DMS53 (cell line): Measurements from ENCODE around the gene PTPN18.
A peak's percentile ranks its signal among the peaks of the same experiment; 100 is the strongest.
"Not testable (repeated sequence)": the region's sequence is repeated elsewhere in the genome, so short reads cannot be mapped to it uniquely, and the experiment has no call there.

Source experiments
- DNase-seq: peaks from one replicate; lab custom pipeline; 2025; lab: John Stamatoyannopoulos, UW

PTPN18 gene, protein sequence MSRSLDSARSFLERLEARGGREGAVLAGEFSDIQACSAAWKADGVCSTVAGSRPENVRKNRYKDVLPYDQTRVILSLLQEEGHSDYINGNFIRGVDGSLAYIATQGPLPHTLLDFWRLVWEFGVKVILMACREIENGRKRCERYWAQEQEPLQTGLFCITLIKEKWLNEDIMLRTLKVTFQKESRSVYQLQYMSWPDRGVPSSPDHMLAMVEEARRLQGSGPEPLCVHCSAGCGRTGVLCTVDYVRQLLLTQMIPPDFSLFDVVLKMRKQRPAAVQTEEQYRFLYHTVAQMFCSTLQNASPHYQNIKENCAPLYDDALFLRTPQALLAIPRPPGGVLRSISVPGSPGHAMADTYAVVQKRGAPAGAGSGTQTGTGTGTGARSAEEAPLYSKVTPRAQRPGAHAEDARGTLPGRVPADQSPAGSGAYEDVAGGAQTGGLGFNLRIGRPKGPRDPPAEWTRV

DNA sequence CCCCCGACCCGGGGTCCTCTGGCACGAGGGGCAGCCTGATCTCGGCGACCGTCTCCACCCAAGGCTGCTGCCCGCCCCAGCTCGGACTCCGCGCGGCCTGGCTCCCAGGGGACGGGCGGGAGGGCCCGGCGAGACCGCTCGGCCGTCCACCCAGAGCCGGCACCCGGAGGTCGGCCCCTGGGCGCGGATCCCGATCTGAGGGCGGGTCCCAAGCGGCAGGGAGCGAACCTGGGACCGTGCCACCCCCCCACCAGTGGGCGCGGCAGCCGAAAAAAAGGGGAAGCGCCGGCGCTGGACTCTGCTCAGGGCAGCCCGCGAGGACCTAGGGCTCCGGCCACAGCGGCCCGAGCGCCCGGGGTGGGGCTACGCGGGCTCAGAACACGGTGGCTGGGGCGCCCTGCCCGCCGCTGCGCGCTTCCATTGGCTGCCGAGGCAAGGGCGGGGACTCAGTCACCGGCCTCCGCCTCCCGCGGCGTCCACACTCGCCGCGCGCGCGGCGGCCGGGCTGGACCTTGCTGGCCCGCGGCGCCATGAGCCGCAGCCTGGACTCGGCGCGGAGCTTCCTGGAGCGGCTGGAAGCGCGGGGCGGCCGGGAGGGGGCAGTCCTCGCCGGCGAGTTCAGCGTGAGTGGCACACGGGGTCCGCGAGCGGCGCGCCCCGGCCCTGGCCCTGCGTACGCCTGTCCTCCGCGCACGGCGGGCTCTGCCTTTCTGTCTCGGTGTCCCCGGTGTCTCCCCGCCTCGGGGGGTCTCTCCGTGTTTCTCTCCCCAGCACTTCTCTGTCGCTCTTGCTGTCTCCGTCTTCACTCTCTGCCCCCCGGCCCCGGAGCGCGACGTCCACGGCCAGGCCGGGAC is at the start of gene PTPN18:
PTPN18 (plus strand) TSS at position 479 of the 854 bp plus-strand sequence; CDS start at position 531, 52 bp downstream.
- peak; percentile 86 for DNase-seq

DNA sequence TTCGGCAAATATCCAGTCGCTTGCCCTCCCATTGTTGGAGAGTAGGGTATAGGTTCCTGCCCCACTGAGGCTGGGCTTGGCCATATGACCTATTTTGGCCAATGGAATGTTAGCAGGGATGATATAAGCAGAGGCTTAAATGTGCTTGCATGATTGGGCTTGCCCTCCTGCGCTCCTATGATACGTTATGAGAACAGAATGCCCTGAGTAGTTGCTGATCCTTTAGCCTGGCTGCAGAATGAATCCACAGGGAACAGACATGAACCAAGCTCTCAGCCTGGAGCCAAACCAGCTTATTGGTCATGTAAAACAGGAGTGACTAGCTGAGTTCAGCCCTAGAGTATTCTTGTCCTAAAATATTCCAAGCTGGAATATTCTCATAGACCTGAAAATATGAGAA is 48.0 kb upstream of the PTPN18 start:
- DNase-seq, result no peak

DNA sequence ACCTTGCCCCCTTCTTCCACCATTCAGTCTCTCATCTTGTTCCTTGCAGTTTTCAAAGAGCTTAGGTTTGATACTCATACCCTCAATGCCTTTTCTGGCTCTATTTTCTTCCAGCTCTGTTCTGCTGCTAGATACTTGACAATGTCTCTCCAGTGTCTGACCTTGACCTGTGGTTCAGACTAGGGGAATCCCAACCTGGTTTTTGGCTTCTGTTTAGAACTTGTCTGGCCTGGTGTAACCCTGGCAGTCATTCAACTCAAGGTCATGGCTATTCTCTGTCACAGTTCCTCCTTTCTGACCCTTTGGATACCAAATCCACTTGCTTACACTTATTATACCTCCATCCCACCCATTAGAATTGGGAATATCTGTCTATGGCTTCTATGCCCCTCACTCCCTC is 45.0 kb upstream of the PTPN18 start:
- no peak for DNase-seq

DNA sequence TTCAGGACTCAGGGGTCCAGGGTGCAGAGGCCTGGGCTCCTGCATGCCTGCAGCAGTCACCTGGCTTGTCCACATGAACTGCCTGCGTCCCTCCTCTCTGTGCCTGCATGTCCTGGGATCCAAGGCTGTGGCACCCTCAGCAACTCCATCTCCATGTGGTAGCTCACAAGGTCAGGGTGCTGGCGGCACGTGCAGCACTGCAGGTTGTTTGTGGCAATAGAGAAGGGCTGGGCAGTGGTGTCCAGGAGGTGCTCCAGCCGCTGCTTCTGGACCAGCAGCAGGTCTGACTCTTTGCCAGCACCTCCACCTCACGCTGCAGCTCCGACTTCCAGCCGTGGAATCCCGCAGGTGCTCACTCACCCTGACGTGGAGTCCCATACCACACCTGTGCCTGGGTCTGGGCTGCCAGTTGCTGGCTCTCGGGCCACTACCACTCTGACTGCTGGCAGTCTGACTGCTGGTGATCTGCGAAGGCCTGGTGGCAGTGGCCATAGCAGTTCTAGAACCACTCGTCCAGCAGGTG is 42.0 kb upstream of the PTPN18 start:
- no peak for DNase-seq

DNA sequence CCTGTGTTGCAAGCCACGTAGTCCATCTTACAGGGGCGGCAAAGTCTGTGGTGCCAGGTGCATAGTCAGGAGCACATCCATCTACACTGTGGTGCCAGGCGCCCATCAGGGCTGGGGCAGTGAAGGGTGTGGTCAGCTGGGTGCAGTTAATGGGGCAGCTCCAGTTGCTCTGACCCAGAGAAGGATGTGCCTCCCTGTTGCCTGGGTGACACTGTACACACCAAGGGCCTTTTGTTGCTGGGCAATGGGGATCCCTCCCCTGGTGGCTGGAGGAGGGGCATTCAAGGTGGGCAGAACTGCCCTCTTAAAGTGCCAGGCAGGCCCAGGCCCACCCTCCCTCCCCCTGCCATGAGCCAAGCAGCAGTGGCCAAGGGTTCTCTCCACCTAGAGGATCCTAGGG is 41.5 kb upstream of the PTPN18 start:
- no peak for DNase-seq

DNA sequence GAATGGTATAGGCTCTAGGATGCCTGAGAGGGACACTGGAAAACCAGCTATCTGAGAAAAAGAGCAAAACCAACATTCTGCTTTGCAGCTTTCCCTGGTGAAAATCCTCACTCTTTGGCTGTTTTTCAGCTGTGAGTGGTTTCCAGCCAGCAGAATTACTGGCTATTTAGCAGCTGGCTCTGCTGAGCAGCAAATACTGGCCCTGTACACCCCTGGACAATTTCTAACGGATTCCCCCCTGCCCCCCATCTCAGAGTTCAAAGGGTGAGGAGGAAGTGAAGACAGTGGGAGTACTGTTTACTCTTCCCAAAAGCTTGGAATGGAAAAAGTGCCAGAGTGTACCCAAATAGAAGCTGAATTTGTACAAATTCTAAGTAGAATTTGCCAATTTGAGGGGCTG is 39.3 kb upstream of the PTPN18 start:
- no peak for DNase-seq

DNA sequence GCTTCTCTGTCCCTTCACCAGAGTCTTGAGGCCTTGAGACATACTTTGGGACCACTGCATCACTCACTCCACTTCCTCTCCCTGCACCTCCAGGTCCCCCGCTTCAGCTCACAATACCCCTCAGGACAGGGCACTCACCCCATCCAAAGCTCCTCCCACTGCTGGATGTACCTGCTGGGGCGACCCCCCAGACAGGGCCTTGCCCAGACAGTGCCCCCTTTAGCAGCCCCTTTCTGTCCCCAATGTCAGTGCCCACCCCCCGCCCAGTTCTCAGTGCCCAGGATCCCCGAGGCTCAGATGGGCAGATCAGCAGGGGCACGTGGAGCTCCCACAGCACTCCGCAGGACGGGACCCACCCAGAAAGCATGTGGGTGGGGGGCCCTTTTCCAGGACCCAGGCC is 37.0 kb upstream of the PTPN18 start:
- no peak for DNase-seq

DNA sequence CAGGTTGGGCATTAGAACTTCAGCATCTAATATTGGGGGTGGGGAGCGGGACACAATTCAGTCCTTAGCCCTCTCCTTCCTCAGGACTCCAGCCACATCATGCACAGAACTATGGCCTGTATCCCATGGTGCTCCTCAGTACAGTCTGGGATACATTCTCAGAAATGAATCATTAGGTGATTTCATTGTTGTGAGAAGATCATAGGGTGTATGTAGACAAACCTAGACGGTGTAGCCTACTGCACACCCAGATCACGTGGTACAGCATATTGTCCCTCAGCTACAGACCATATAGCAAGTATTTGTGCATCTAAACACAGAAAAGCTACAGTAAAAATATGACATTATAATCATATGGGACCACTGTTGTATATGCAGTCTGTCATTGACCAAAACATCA is 36.3 kb upstream of the PTPN18 start:
- no peak for DNase-seq

DNA sequence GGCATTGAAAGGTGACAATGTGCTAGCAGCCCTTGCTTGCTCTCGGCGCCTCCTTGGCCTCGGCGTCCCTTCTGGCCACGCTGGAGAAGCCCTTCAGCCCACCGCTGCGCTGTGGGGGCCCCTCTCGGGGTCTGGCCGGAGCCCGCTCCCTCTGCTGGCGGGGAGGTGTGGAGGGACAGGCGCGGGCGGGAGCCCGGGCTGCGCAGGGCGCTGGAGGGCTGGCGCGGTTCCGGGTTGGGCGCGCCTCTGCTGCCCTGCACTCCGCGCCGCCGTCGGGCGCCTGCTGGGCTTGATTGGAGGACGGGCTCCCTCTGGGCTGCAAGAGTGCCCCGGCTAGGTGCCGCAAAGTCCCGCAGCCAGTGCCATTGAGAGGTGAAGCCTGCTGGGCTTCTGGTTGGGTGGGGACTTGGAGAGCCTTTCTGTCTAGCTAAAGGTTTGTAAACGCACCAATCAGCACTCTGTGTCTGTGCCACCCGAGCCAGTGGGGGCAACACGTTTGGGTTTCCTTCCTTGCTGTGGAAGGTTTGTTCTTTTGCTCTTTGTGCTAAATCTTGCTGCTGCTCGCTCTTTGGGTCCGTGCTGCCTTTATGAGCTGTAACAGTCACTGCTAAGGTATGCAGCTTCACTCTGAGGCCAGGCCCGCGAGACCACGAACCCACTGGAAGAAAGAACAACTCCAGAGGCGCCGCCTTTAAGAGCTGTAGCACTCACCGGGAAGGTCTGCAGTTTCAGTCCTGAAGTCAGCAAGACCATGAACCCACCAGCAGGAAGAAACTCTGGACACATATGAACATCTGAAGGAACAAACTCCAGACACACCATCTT is 27.9 kb upstream of the PTPN18 start:
- DNase-seq, result no peak

DNA sequence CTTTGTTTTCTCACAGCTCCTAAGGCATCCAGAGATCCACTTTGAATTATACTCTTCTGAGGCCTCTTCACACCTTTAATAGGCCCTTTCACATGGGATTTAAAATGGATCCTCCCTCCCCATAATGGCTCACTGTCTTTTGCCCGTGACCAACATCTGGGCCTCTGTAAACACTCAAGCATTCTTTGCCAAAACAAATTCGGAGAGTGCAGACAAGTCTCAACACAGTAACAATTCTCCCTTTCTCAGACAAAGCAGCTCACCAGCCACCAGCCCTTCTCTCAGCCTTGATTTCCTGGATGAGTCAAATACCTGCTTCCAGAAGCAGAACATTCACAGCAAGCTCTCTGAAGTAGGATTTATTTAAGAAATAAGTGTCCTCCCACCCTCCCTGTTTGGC is 27.1 kb upstream of the PTPN18 start:
- no peak for DNase-seq

DNA sequence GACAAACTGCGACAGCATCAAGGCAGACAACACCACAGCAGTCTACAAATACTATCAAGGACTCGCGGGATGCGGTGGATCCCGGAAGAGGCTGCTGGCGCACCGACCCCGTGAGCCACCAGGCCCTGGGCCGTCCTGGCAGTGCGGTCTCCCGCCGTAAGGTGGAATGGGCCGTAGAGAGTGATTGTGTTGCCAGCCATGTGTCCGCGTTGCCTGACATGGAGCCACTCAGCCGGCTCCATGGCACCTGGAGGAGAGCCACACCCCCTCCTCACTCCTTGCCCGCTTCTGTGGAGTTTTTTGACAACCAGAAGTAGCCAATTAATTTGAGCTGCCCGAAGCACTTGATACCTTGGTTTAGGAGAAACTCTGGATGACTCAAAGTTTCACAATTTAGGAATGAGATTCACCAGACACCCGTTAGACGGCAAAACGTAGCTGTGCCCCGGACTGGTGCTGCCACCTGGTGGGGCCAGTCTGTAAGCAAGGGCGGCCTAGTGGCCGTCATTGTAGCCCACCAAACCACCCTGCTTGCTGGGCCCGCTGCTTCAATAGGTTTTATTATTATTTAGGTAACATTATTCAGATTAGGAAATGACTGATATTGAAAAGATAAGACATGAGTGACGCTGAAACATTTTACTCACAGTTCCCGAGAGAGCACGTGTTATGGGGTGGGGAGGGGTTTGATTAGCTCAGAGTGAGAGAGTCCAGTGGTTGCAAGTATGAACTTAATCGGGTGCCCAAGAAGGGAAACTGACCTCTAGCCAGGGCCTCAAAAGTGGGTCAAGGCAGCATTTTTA is 23.4 kb upstream of the PTPN18 start:
- peak; percentile 67 for DNase-seq

DNA sequence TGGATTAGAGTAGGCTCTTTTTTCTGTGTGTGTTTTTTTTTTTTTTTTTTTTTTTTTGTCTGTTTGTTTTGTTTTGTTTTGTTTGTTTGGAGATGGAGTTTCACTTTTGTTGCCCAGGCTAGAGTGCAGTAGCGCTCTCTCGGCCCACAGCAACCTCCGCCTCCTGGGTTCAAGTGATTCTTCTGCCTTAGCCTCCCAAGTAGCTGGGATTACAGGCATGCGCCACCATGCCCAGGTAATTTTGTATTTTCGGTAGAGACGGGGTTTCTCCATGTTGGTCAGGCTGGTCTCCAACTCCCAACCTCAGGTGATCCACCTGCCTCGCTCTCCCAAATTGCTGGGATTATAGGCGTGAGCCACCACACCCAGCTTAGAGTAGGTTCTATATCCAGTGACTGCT is 22.6 kb upstream of the PTPN18 start:
- DNase-seq, result not testable (repeated sequence)

DNA sequence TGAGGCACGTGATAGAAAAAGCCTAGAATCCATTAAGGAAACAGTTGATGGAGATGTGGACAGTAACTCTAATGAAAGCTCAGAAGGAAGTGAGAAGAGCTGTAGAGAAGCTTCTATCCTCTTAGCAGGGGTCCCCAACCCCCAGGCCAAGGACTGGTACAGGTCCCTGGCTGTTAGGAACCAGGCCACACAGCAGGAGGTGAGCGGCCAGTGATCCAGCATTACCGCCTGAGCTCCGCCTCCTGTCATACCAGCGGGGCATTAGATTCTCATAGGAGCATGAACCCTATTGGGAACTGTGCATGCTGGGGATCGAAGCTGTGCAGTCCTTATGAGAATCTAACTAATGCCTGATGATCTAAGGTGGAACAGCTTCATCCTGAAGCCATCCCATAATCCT is 21.8 kb upstream of the PTPN18 start:
- no peak for DNase-seq

DNA sequence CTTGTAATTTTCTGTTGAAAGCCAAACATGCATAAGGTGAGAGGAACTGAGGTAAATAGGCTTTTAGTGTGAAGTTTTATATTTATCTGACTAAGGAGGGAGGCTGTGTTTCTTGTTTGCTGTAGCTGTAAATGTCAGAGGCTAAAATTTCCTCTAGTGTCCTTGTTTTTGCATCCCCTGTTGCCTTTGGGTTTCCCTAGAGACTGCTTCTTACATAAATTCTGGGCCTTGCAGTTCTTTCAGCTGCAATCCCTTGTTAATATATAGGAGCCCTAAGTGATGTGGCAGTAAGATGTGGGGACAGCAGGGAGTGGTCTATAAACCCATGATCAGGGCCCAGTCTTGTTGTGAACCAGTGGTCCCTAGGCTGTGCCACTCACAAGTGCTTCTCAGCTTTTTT is 20.6 kb upstream of the PTPN18 start:
- no peak for DNase-seq

DNA sequence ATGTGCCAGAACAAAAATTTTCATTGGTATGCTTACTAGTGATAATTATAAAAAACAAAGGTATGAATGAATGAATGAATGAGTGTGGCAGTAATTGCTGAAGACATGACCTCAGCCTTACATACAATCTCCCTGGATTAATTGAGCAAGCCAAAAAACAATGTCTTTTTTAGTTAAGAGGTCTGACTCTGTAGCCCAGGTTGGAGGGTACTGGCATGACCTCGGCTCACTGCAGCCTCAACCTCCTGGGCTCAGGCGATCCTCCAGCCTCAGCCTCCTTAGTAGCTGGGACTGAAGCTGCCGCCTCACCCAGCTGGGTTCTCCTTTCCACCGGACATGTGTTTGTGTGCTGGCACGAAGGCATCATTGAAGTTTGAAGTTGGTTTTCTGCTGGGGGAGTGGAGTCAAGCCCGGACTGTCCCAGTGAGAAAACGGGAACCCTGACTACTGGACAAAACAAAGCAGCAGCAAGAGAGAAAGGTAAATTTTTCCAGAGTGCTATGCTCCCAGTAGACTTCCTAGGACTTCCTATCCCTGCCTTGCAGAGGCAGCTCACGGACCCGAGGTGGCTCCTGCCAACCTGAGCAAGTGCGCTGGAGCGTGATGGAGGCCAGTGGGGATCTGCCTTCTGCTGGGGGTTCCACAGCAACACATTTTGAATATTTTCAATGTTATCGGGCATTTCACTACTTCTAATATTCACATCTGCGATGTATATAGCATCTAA is 19.5 kb upstream of the PTPN18 start:
- peak; percentile 57 for DNase-seq

DNA sequence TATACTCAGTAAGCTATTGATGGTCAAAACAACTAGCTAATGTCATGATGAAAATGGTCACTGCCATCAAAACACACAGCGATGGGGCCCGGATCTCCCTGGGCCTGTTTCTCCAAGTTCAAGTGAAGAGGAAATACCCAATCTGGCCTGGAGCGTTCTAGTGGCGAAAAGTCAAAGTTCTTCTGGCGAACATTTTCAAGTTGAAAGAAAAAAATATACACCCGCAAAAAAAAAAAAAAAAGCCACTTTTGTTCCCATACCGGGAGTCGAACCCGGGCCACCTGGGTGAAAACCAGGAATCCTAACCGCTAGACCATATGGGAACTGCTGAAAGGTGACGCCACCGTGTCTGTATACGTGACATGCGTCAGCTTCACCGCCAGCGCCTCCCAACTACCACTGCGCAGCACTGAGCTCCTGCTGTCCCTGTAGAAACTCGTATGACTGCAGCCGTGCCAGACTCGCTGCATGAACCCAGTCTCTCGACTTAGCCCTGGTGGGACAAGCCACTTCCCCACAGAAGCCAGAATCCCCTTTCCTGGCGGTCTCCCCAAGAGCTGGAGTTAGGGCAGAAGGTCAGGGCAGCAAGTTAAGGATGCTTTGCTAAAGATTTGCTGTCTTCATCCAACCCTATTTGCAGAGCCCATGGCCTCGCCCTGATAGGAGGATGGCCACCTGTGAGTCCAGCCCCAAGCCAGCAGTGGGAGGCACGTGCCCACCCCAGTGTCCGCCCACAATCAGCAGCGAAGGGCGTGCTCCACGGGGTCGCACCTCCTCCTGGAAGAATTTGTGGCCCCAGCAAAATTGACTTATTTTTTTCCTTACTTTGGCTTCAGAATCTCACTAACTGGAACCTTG is 18.8 kb upstream of the PTPN18 start:
- peak; percentile 77 for DNase-seq

DNA sequence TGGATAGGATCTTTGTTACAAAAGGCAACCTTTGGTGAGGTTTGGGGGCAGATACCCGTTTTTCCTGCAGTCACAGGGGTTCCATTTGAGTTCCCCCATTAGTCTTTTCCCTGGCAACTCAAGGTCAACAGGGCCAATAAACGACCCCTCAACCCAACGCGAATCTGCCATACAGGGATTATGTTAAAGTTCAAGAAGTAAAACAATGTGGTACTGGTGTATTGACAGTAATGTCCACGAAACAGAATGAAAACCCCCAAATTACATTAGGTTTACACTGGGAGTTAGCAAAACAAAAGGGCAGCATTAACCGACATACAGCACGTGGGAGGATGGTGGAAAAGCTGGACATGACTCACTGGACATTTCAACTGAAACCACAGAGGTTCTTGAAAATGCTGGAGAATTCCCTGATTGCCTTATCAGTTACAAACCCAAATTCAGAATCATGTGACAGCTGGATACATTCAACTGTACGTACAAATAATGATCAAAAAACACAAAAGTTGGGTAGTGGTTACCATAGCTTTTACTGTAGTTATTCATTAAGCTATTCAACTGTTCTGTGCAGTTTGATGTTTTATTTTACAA is 18.0 kb upstream of the PTPN18 start:
- DNase-seq, result no peak

DNA sequence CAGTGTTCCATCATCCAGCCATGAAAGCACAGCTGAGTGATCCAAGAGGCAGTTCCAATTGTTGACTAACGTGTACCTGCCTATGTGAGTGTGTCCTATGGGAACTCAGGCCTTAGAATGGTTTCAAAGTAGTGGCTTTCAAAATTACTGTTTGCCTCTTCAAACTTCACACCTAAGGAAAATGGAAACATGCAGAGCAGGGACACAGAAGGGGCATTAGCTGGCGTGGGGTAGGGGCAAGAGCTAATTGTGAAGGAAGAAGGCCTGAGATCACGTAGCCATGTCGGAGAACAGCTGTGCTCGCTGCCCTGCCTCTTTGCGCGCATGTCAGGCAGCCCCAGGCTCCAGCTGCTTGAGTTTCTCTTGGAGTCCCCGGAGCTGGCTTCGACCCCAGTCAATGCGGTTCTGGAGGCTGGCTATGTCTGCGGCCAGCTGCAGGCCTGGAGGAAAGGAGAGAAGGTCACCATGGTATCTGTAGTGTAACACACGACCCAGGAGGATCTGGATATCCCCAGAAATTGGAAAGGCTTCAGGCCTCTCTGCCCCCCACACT is 17.0 kb upstream of the PTPN18 start:
- DNase-seq, result no peak
